ENCODE measurements around the gene SORCS2. TPM values are rescaled to one million over a fixed set of nuclear protein-coding genes. Genes with fewer than 3 reads are reported as not detected.

The SORCS2 gene
- total RNA-seq, 1 donor from 2014 or later, result 10.9 TPM

GRCh38 chr4:7435471-7436061 is 243.2 kb downstream of the SORCS2 start:
- no peak for DNase-seq (ENCODE audit: low spot score)
- H3K36me3 Mint-ChIP-seq (ENCODE audit: low read depth), result peaks cover 5% of the 10 kb centered on the region
- peaks cover 28% of the 10 kb centered on the region for H3K27me3 Mint-ChIP-seq (ENCODE audit: low read depth)
- peaks cover 8% of the 10 kb centered on the region for H3K9me3 Mint-ChIP-seq (ENCODE audit: low read depth)
- TF ChIP-seq CTCF (IDR thresholded peaks at IDR 0.05), result no peak
- H3K27ac Mint-ChIP-seq (ENCODE audit: unreplicated experiment), result no peak overlapping the region
- peaks cover 6% of the 10 kb centered on the region for H3K4me1 Mint-ChIP-seq (ENCODE audit: low read depth)
- no peak overlapping the region for H3K4me3 Mint-ChIP-seq (ENCODE audit: unreplicated experiment)

- Mint-ChIP-seq H3K4me3 (ENCODE audit: unreplicated experiment) (no peak overlapping the region), H3K4me1 (ENCODE audit: low read depth) (peaks cover 6% of the 10 kb centered on the region), H3K27ac (ENCODE audit: unreplicated experiment) (no peak overlapping the region), H3K9me3 (ENCODE audit: low read depth) (peaks cover 8% of the 10 kb centered on the region), H3K27me3 (ENCODE audit: low read depth) (peaks cover 31% of the 10 kb centered on the region), H3K36me3 (ENCODE audit: low read depth) (peaks cover 6% of the 10 kb centered on the region)
- DNase-seq (ENCODE audit: low spot score), result no peak
- no peak for TF ChIP-seq CTCF (IDR thresholded peaks at IDR 0.05)
Measured at GRCh38 chr4:7436256-7436655, 243.9 kb downstream of the SORCS2 start.

- H3K36me3 Mint-ChIP-seq (ENCODE audit: low read depth), result peaks cover 10% of the 10 kb centered on the region
- peaks cover 6% of the 10 kb centered on the region for H3K4me1 Mint-ChIP-seq (ENCODE audit: low read depth)
- no peak overlapping the region for H3K27ac Mint-ChIP-seq (ENCODE audit: unreplicated experiment)
- TF ChIP-seq CTCF (IDR thresholded peaks at IDR 0.05), result no peak
- peaks cover 40% of the 10 kb centered on the region for H3K27me3 Mint-ChIP-seq (ENCODE audit: low read depth)
- no peak for DNase-seq (ENCODE audit: low spot score)
- H3K4me3 Mint-ChIP-seq (ENCODE audit: unreplicated experiment), result no peak overlapping the region
- peaks cover 8% of the 10 kb centered on the region for H3K9me3 Mint-ChIP-seq (ENCODE audit: low read depth)
Measured at GRCh38 chr4:7439699-7440098, 247.4 kb downstream of the SORCS2 start.

- no peak for DNase-seq (ENCODE audit: low spot score)
- Mint-ChIP-seq H3K27me3 (ENCODE audit: low read depth) (peaks cover 39% of the 10 kb centered on the region), H3K27ac (ENCODE audit: unreplicated experiment) (no peak overlapping the region), H3K36me3 (ENCODE audit: low read depth) (peaks cover 10% of the 10 kb centered on the region), H3K4me3 (ENCODE audit: unreplicated experiment) (no peak overlapping the region), H3K9me3 (ENCODE audit: low read depth) (peaks cover 8% of the 10 kb centered on the region), H3K4me1 (ENCODE audit: low read depth) (no peaks in the 10 kb centered on the region)
- no peak for TF ChIP-seq CTCF (IDR thresholded peaks at IDR 0.05)
Measured at GRCh38 chr4:7441201-7441600, 248.9 kb downstream of the SORCS2 start.

GRCh38 chr4:7442574-7443162 is 250.3 kb downstream of the SORCS2 start:
- Mint-ChIP-seq H3K27ac (ENCODE audit: unreplicated experiment) (no peak overlapping the region), H3K9me3 (ENCODE audit: low read depth) (peaks cover 8% of the 10 kb centered on the region), H3K4me1 (ENCODE audit: low read depth) (no peaks in the 10 kb centered on the region), H3K4me3 (ENCODE audit: unreplicated experiment) (no peak overlapping the region), H3K27me3 (ENCODE audit: low read depth) (peaks cover 41% of the 10 kb centered on the region), H3K36me3 (ENCODE audit: low read depth) (peaks cover 10% of the 10 kb centered on the region)
- DNase-seq (ENCODE audit: low spot score), result no peak
- TF ChIP-seq CTCF (IDR thresholded peaks at IDR 0.05), result no peak

Data from chondrocyte (in vitro differentiated cells).